Activated naive CD8-positive, alpha-beta T cell (primary cell): ENCODE results near the gene AKR1C4.
"Not testable (repeated sequence)": the region's sequence is repeated elsewhere in the genome, so short reads cannot be mapped to it uniquely, and the experiment has no call there.

ENCODE experiments used
- H3K27ac Mint-ChIP-seq: one replicate; pipeline ENCODE4 v1.8.0; 2021; ENCODE audit warnings: mixed read lengths
- H3K27me3 Mint-ChIP-seq: one replicate; pipeline ENCODE4 v1.8.0; 2021; ENCODE audit warnings: mixed read lengths
- H3K36me3 Mint-ChIP-seq: one replicate; pipeline ENCODE4 v1.8.0; 2021; ENCODE audit warnings: mixed read lengths
- H3K4me1 Mint-ChIP-seq: one replicate; pipeline ENCODE4 v1.8.0; 2021; ENCODE audit warnings: low read depth, mixed read lengths
- H3K4me3 Mint-ChIP-seq: one replicate; pipeline ENCODE4 v1.8.0; 2021; ENCODE audit warnings: mild to moderate bottlenecking, mixed read lengths
- H3K9me3 Mint-ChIP-seq: one replicate; pipeline ENCODE4 v1.8.0; 2021; ENCODE audit warnings: low read depth, mixed read lengths

The AKR1C4 gene

GRCh38 chr10:5233324-5233723 is 36.7 kb downstream of the AKR1C4 start:
- no peak overlapping the region for H3K4me3 Mint-ChIP-seq
- peaks cover 14% of the 10 kb centered on the region for H3K36me3 Mint-ChIP-seq
- peaks cover 1% of the 10 kb centered on the region for H3K27me3 Mint-ChIP-seq
- no peak overlapping the region for H3K27ac Mint-ChIP-seq
- H3K4me1 Mint-ChIP-seq, result no peaks in the 10 kb centered on the region
- peaks cover 16% of the 10 kb centered on the region for H3K9me3 Mint-ChIP-seq

GRCh38 chr10:5234106-5234860 is 37.6 kb downstream of the AKR1C4 start:
- Mint-ChIP-seq H3K9me3 (peaks cover 16% of the 10 kb centered on the region), H3K36me3 (peaks cover 14% of the 10 kb centered on the region), H3K4me3 (no peak overlapping the region), H3K27ac (no peak overlapping the region), H3K27me3 (peaks cover 1% of the 10 kb centered on the region), H3K4me1 (no peaks in the 10 kb centered on the region)

GRCh38 chr10:5237541-5237940 is 40.9 kb downstream of the AKR1C4 start:
- not testable (repeated sequence) for H3K4me3 Mint-ChIP-seq, H3K27me3 Mint-ChIP-seq, H3K27ac Mint-ChIP-seq, H3K4me1 Mint-ChIP-seq
- H3K36me3 Mint-ChIP-seq, result peaks cover 14% of the 10 kb centered on the region
- H3K9me3 Mint-ChIP-seq, result peaks cover 16% of the 10 kb centered on the region

GRCh38 chr10:5242585-5242984 is 45.9 kb downstream of the AKR1C4 start:
- Mint-ChIP-seq H3K36me3 (peaks cover under 1% of the 10 kb centered on the region), H3K4me3 (no peak overlapping the region), H3K4me1 (no peaks in the 10 kb centered on the region), H3K9me3 (peaks cover 6% of the 10 kb centered on the region), H3K27ac (no peak overlapping the region), H3K27me3 (peaks cover 5% of the 10 kb centered on the region)

GRCh38 chr10:5243521-5243987 is 46.9 kb downstream of the AKR1C4 start:
- Mint-ChIP-seq H3K27me3 (peaks cover 4% of the 10 kb centered on the region), H3K4me3 (no peak overlapping the region), H3K27ac (no peak overlapping the region), H3K4me1 (no peaks in the 10 kb centered on the region), H3K36me3 (no peaks in the 10 kb centered on the region), H3K9me3 (no peaks in the 10 kb centered on the region)

- Mint-ChIP-seq H3K4me1 (no peaks in the 10 kb centered on the region), H3K36me3 (no peaks in the 10 kb centered on the region), H3K9me3 (no peaks in the 10 kb centered on the region), H3K27me3 (no peaks in the 10 kb centered on the region), H3K27ac (no peak overlapping the region), H3K4me3 (no peak overlapping the region)
Measured at GRCh38 chr10:5252177-5253037, 55.8 kb downstream of the AKR1C4 start.

- Mint-ChIP-seq H3K27ac (no peak overlapping the region), H3K9me3 (no peaks in the 10 kb centered on the region), H3K36me3 (no peaks in the 10 kb centered on the region), H3K27me3 (no peaks in the 10 kb centered on the region), H3K4me1 (no peaks in the 10 kb centered on the region), H3K4me3 (no peak overlapping the region)
Measured at GRCh38 chr10:5254488-5254887, 57.9 kb downstream of the AKR1C4 start.

GRCh38 chr10:5257768-5258167 is 61.1 kb downstream of the AKR1C4 start:
- H3K27me3 Mint-ChIP-seq, H3K36me3 Mint-ChIP-seq, H3K4me3 Mint-ChIP-seq, H3K4me1 Mint-ChIP-seq, H3K27ac Mint-ChIP-seq, H3K9me3 Mint-ChIP-seq: not testable (repeated sequence)

GRCh38 chr10:5259132-5259951 is 62.7 kb downstream of the AKR1C4 start:
- H3K36me3 Mint-ChIP-seq, result peaks cover 1% of the 10 kb centered on the region
- H3K4me3 Mint-ChIP-seq, result no peak overlapping the region
- no peaks in the 10 kb centered on the region for H3K27me3 Mint-ChIP-seq
- peaks cover 3% of the 10 kb centered on the region for H3K9me3 Mint-ChIP-seq
- no peaks in the 10 kb centered on the region for H3K4me1 Mint-ChIP-seq
- H3K27ac Mint-ChIP-seq, result no peak overlapping the region

- H3K9me3 Mint-ChIP-seq, result peaks cover 5% of the 10 kb centered on the region
- no peak overlapping the region for H3K4me3 Mint-ChIP-seq
- H3K36me3 Mint-ChIP-seq, result peaks cover 2% of the 10 kb centered on the region
- H3K27me3 Mint-ChIP-seq, result no peaks in the 10 kb centered on the region
- no peak overlapping the region for H3K27ac Mint-ChIP-seq
- H3K4me1 Mint-ChIP-seq, result no peaks in the 10 kb centered on the region
Measured at GRCh38 chr10:5259952-5260578, 63.4 kb downstream of the AKR1C4 start.

- Mint-ChIP-seq H3K27ac (no peak overlapping the region), H3K36me3 (peaks cover 8% of the 10 kb centered on the region), H3K4me1 (no peaks in the 10 kb centered on the region), H3K27me3 (no peaks in the 10 kb centered on the region), H3K9me3 (peaks cover 5% of the 10 kb centered on the region), H3K4me3 (no peak overlapping the region)
Measured at GRCh38 chr10:5260828-5261227, 64.2 kb downstream of the AKR1C4 start.

- Mint-ChIP-seq H3K36me3 (peaks cover 8% of the 10 kb centered on the region), H3K27ac (no peak overlapping the region), H3K4me1 (no peaks in the 10 kb centered on the region), H3K27me3 (no peaks in the 10 kb centered on the region), H3K4me3 (no peak overlapping the region), H3K9me3 (peaks cover 5% of the 10 kb centered on the region)
Measured at GRCh38 chr10:5265139-5265538, 68.5 kb downstream of the AKR1C4 start.

GRCh38 chr10:5266351-5266750 is 69.7 kb downstream of the AKR1C4 start:
- Mint-ChIP-seq H3K9me3 (peaks cover 5% of the 10 kb centered on the region), H3K27me3 (no peaks in the 10 kb centered on the region), H3K27ac (no peak overlapping the region), H3K4me3 (no peak overlapping the region), H3K36me3 (peaks cover 10% of the 10 kb centered on the region), H3K4me1 (no peaks in the 10 kb centered on the region)

GRCh38 chr10:5266804-5267203 is 70.2 kb downstream of the AKR1C4 start:
- peaks cover 5% of the 10 kb centered on the region for H3K9me3 Mint-ChIP-seq
- no peaks in the 10 kb centered on the region for H3K4me1 Mint-ChIP-seq
- H3K27me3 Mint-ChIP-seq, result no peaks in the 10 kb centered on the region
- no peak overlapping the region for H3K27ac Mint-ChIP-seq
- no peak overlapping the region for H3K4me3 Mint-ChIP-seq
- peaks cover 10% of the 10 kb centered on the region for H3K36me3 Mint-ChIP-seq
